IMR-90 (cell line): ENCODE results near the gene ADGRA1. TPM values are rescaled to one million over a fixed set of nuclear protein-coding genes. Genes with fewer than 3 reads are reported as not detected.

Experiments used
- ATAC-seq: fragments of 200-7000 bp; cut with Tn5 transposase; 2 replicates; pipeline ENCODE4 v1.9.1; 2020; ENCODE audit warnings: low read depth, mild to moderate bottlenecking, moderate library complexity
- BruUV-seq: library from RNA; stranded (reverse); fragments of 400-500 nt; replicated peaks from 2 replicates; lab custom pipeline; 2021; lab: Mats Ljungman, UMichigan
- CTCF ChIA-PET: fragments of 300-600 bp; formaldehyde crosslinking; extraction: SDS; loops from one replicate; lab custom pipeline; 2021; ENCODE audit warnings: antibody characterized with exemption; lab: Yijun Ruan, JAX
- POLR2A ChIA-PET: fragments of 300-600 bp; sonication (Branson Sonifier 250); formaldehyde crosslinking; loops from one replicate; lab custom pipeline; 2022; ENCODE audit warnings: antibody characterized with exemption; ENCODE audit not compliant: unreplicated experiment; lab: Charles Lee
- DNase-seq: peaks from one replicate; pipeline ENCODE4 v3.0.0; 2013
- H2AFZ ChIP-seq: replicated peaks from 2 replicates; pipeline ENCODE3; 2013; ENCODE audit warnings: low read length, mild to moderate bottlenecking; ENCODE audit not compliant: poor library complexity
- H2AK5ac ChIP-seq: 2 replicates; pipeline ENCODE4 v1.6.1; 2013; ENCODE audit warnings: low read depth, low read length, inconsistent platforms
- H2AK9ac ChIP-seq: replicated peaks from 2 replicates; pipeline ENCODE3; 2013; ENCODE audit warnings: mild to moderate bottlenecking, low read depth, low read length, moderate library complexity; ENCODE audit not compliant: poor library complexity
- H2BK120ac ChIP-seq: 2 replicates; pipeline ENCODE4 v1.6.1; 2013; ENCODE audit warnings: low read depth, low read length, inconsistent platforms
- H2BK15ac ChIP-seq: 3 replicates; pipeline ENCODE4 v1.6.1; 2013; ENCODE audit warnings: low read depth, low read length, inconsistent platforms
- H2BK20ac ChIP-seq: 2 replicates; pipeline ENCODE4 v1.6.1; 2013; ENCODE audit warnings: low read depth, mild to moderate bottlenecking, inconsistent platforms, low read length, moderate library complexity
- H2BK5ac ChIP-seq: 2 replicates; pipeline ENCODE4 v1.6.1; 2013; ENCODE audit warnings: mild to moderate bottlenecking, low read depth, low read length, inconsistent platforms; ENCODE audit not compliant: poor library complexity, severe bottlenecking
- H3K14ac ChIP-seq: replicated peaks from 2 replicates; pipeline ENCODE4 v1.6.1; 2013; ENCODE audit warnings: low read depth, low read length, inconsistent platforms
- H3K18ac ChIP-seq: 2 replicates; pipeline ENCODE4 v1.6.1; 2013; ENCODE audit warnings: low read depth, low read length, control low read depth
- H3K23ac ChIP-seq: 2 replicates; pipeline ENCODE4 v1.6.1; 2013; ENCODE audit warnings: low read depth, low read length, inconsistent platforms
- H3K27ac ChIP-seq: 2 replicates; pipeline ENCODE4 v1.5.1; 2013; ENCODE audit warnings: mild to moderate bottlenecking, control low read depth, low read length; ENCODE audit not compliant: insufficient read depth
- H3K27me3 ChIP-seq: 2 replicates; pipeline ENCODE4 v1.6.1; 2013; ENCODE audit warnings: low read length; ENCODE audit not compliant: control insufficient read depth, insufficient read depth
- H3K36me3 ChIP-seq: 2 replicates; pipeline ENCODE4 v1.6.1; 2013; ENCODE audit warnings: low read length, mixed read lengths; ENCODE audit not compliant: control insufficient read depth, insufficient read depth
- H3K4ac ChIP-seq: 2 replicates; pipeline ENCODE4 v1.6.1; 2013; ENCODE audit warnings: low read depth, low read length, inconsistent platforms
- H3K4me1 ChIP-seq: 2 replicates; pipeline ENCODE4 v1.6.1; 2013; ENCODE audit warnings: low read length, mixed read lengths; ENCODE audit not compliant: control insufficient read depth, insufficient read depth
- H3K4me2 ChIP-seq: 2 replicates; pipeline ENCODE4 v1.6.1; 2013; ENCODE audit warnings: low read depth, mild to moderate bottlenecking, control low read depth, low read length, moderate library complexity
- H3K4me3 ChIP-seq: 2 replicates; pipeline ENCODE4 v1.5.1; 2013; ENCODE audit warnings: low read depth, mild to moderate bottlenecking, control low read depth, low read length, moderate library complexity; ENCODE audit not compliant: insufficient read depth
- H3K56ac ChIP-seq: 2 replicates; pipeline ENCODE4 v1.6.1; 2013; ENCODE audit warnings: low read length, inconsistent platforms; ENCODE audit not compliant: insufficient read depth; ENCODE audit errors: extremely low read depth
- H3K79me1 ChIP-seq, 2 experiments: 2 replicates each; pipeline ENCODE4 v1.6.1; 2013; ENCODE audit warnings: low read length in 2 of 2, inconsistent platforms in 1 of 2, low read depth in 1 of 2
- H3K9ac ChIP-seq: 2 replicates; pipeline ENCODE4 v1.6.1; 2013; ENCODE audit warnings: low read depth, low read length, control low read depth
- H3K9me1 ChIP-seq: 2 replicates; pipeline ENCODE4 v1.6.1; 2013; ENCODE audit warnings: low read length, inconsistent platforms; ENCODE audit not compliant: insufficient read depth
- H3K9me3 ChIP-seq: 2 replicates; pipeline ENCODE4 v1.6.1; 2013; ENCODE audit warnings: low read length; ENCODE audit not compliant: control insufficient read depth, insufficient read depth
- H4K20me1 ChIP-seq: 2 replicates; pipeline ENCODE4 v1.6.1; 2013; ENCODE audit warnings: low read length, inconsistent platforms; ENCODE audit not compliant: insufficient read depth
- H4K5ac ChIP-seq: 2 replicates; pipeline ENCODE4 v1.6.1; 2013; ENCODE audit warnings: mild to moderate bottlenecking, low read depth, low read length, control low read depth
- H4K8ac ChIP-seq, 2 experiments: 2 replicates each; pipeline ENCODE4 v1.6.1; 2013; ENCODE audit warnings: low read depth in 2 of 2, low read length in 2 of 2, control low read depth in 1 of 2, inconsistent platforms in 1 of 2
- H4K91ac ChIP-seq: 2 replicates; pipeline ENCODE4 v1.6.1; 2013; ENCODE audit warnings: low read depth, low read length, inconsistent platforms; ENCODE audit not compliant: insufficient read depth
- BHLHE40 ChIP-seq: fragments of 150-350 bp; IDR thresholded peaks from 2 replicates; pipeline ENCODE4 v1.6.1; 2016; ENCODE audit warnings: mild to moderate bottlenecking, low read depth, low read length
- CEBPB ChIP-seq: IDR thresholded peaks from 2 replicates; pipeline ENCODE4 v1.6.1; 2012; ENCODE audit warnings: low read depth, low read length, improper control_type of control experiment
- CHD1 ChIP-seq: IDR thresholded peaks from 2 replicates; pipeline ENCODE4 v1.6.1; 2012; ENCODE audit warnings: low read depth, low read length, improper control_type of control experiment
- FOS ChIP-seq: fragments of 150-350 bp; IDR thresholded peaks from 2 replicates; pipeline ENCODE4 v1.6.1; 2016; ENCODE audit warnings: low read depth, low read length
- MAFK ChIP-seq: IDR thresholded peaks from 2 replicates; pipeline ENCODE4 v1.6.1; 2012; ENCODE audit warnings: low read depth, low read length, improper control_type of control experiment
- MAZ ChIP-seq: IDR thresholded peaks from 2 replicates; pipeline ENCODE4 v1.6.1; 2012; ENCODE audit warnings: low read depth, mild to moderate bottlenecking, low read length, improper control_type of control experiment, moderate library complexity, borderline replicate concordance
- MXI1 ChIP-seq: IDR thresholded peaks from 2 replicates; pipeline ENCODE4 v1.6.1; 2012; ENCODE audit warnings: low read depth, mild to moderate bottlenecking, low read length, moderate library complexity, borderline replicate concordance
- NFE2L2 ChIP-seq: fragments of 150-350 bp; IDR thresholded peaks from 2 replicates; pipeline ENCODE4 v1.6.1; 2016; ENCODE audit warnings: low read depth, mild to moderate bottlenecking, low read length
- POLR2A ChIP-seq: IDR thresholded peaks from 2 replicates; pipeline ENCODE4 v1.6.1; 2012; ENCODE audit warnings: mild to moderate bottlenecking, low read depth, low read length
- RAD21 ChIP-seq: IDR thresholded peaks from 2 replicates; pipeline ENCODE4 v1.6.1; 2012; ENCODE audit warnings: low read length, improper control_type of control experiment
- RCOR1 ChIP-seq: IDR thresholded peaks from 2 replicates; pipeline ENCODE4 v1.6.1; 2012; ENCODE audit warnings: mild to moderate bottlenecking, low read length, improper control_type of control experiment; ENCODE audit not compliant: insufficient replicate concordance
- RFX5 ChIP-seq: IDR thresholded peaks from 2 replicates; pipeline ENCODE4 v1.8.0; 2012; ENCODE audit warnings: low read depth, mild to moderate bottlenecking, low read length, moderate library complexity
- WGBS, 2 experiments: methylation state at CpG; one replicate each; pipeline versions ENCODE4 v1.1.5 to v1.1.7; 2013; ENCODE audit warnings: missing lambda C conversion rate in 2 of 2; ENCODE audit not compliant: insufficient read length in 1 of 2; ENCODE audit errors: extremely low coverage in 2 of 2; 5-methylcytosine and 5-hydroxymethylcytosine counted together
- dilution Hi-C: fragments of 300-500 bp; cut with HindIII; formaldehyde crosslinking; loops from one replicate; pipeline ENCODE4 v1.14.3; 2018; ENCODE audit warnings: low sequenced_read_pairs; ENCODE audit not compliant: unreplicated experiment
- in situ Hi-C: fragments of 300-500 bp; cut with MboI; formaldehyde crosslinking; loops from 3 replicates; pipeline ENCODE4 v1.14.3; 2019; ENCODE audit warnings: low sequenced_read_pairs, inconsistent platforms, mixed read lengths
- intact Hi-C: fragments of 100-400 bp; cut with micrococcal nuclease; formaldehyde crosslinking; loops from 2 replicates; pipeline ENCODE4 v1.10.0; 2022
- polyA plus RNA-seq, 3 experiments: library from polyadenylated mRNA; depleted of rRNA; stranded (reverse); fragments of >200 nt; gene quantifications; 2 replicates each; pipeline ENCODE4 v1.2.3, GENCODE V29; 2012; ENCODE audit warnings: low replicate concordance in 1 of 3
- total RNA-seq: library from RNA; depleted of rRNA; stranded (reverse); fragments of >200 nt; gene quantifications from 2 replicates; pipeline ENCODE4 v1.2.3, GENCODE V29; 2012
- TF ChIP-seq, protein P1 (sequence below): fragments of 150-350 bp; IDR thresholded peaks from 2 replicates; pipeline ENCODE4 v1.6.1; 2016; ENCODE audit warnings: low read depth, mild to moderate bottlenecking, low read length, moderate library complexity, borderline replicate concordance
- TF ChIP-seq, protein P2 (sequence below): fragments of 150-350 bp; IDR thresholded peaks from 2 replicates; pipeline ENCODE4 v1.6.1; 2017; ENCODE audit warnings: mild to moderate bottlenecking, antibody characterized with exemption, low read length, low read depth

Gene ADGRA1
- total and polyA plus RNA-seq, 2 of the 4 experiments (the other 2 are of a cell fraction) = not detected

DNA sequence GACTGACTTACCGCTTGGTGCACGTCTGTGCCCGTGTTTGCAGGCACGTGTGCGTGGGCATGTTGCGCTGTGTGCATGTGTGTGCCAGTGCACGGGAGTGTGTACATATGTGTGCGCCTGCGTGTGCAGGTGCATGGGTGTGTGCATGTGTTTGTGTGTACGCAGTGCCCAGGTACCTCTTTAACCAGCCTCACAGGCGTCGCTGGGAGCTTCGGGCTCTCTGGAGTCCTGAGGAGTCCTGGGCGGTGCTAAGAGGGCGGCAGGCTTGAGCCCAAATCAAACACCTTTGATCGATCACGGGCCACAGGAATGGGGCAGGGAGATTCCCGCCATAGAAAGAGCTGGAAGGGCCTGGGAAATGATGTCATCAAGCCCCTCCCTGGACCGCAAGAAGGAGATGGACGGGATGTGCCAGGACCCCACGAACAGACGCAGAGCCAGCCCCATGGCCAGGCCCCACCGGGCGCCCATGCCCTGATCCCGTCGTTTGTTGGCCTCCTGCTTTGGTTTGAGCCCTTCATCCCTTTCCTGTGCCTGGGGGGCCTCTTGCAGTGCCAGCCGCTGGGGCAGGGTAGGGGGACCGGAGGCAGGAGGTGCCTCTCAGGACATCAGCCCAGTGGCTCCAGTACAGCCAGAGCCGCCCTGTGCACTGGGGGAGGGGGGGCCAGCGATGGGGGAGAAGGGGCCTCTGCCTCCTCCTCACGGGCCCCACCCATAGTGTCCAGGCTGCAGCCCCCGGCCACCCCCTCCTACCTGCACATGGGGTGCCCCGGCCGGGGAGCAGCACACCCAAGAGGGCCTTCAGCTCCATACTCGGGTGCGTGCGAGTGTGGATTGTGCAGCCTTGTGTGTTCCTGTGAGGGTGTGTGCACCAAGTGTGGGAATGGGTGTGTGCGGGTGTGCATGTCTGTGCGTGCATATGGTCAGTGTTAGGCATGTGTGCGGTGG is 78.1 kb downstream of the ADGRA1 start:
- TF ChIP-seq MXI1 = no peak
- TF ChIP-seq, protein P1, sequence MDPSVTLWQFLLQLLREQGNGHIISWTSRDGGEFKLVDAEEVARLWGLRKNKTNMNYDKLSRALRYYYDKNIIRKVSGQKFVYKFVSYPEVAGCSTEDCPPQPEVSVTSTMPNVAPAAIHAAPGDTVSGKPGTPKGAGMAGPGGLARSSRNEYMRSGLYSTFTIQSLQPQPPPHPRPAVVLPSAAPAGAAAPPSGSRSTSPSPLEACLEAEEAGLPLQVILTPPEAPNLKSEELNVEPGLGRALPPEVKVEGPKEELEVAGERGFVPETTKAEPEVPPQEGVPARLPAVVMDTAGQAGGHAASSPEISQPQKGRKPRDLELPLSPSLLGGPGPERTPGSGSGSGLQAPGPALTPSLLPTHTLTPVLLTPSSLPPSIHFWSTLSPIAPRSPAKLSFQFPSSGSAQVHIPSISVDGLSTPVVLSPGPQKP = no peak
- no peak for TF ChIP-seq FOS
- TF ChIP-seq NFE2L2 = no peak
- no peak for TF ChIP-seq RAD21
- no peak for TF ChIP-seq MAZ
- TF ChIP-seq CEBPB = no peak
- no peak for TF ChIP-seq RFX5
- TF ChIP-seq POLR2A = no peak
- no peak for TF ChIP-seq CHD1
- TF ChIP-seq MAFK = no peak
- TF ChIP-seq, protein P2, sequence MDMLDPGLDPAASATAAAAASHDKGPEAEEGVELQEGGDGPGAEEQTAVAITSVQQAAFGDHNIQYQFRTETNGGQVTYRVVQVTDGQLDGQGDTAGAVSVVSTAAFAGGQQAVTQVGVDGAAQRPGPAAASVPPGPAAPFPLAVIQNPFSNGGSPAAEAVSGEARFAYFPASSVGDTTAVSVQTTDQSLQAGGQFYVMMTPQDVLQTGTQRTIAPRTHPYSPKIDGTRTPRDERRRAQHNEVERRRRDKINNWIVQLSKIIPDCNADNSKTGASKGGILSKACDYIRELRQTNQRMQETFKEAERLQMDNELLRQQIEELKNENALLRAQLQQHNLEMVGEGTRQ = no peak
- TF ChIP-seq RCOR1 = no peak
- TF ChIP-seq BHLHE40 = no peak
- H4K20me1 ChIP-seq = no peaks in the 10 kb centered on the region
- H3K4me1 ChIP-seq = peaks cover 4% of the 10 kb centered on the region; the same call in 1 of the 2 replicates
- no peak overlapping the region for H4K8ac ChIP-seq
- 96% methylated on average over 10 of the region's 40 CpGs; no CpG with 5 or more reads in 1 of the 2 experiments for WGBS, 2 experiments
- no peak overlapping the region for H3K4ac ChIP-seq
- H4K91ac ChIP-seq = no peak overlapping the region
- no peak overlapping the region for H2BK15ac ChIP-seq
- peaks cover 4% of the 10 kb centered on the region for H3K36me3 ChIP-seq
- no peak overlapping the region for H2BK120ac ChIP-seq
- dilution Hi-C loops (no loop called here), in situ Hi-C loops (no loop called here), intact Hi-C loops (no loop called here)
- H2AK9ac ChIP-seq = no peak overlapping the region
- no peaks in the 10 kb centered on the region for H3K9me3 ChIP-seq
- H2BK20ac ChIP-seq = no peak overlapping the region
- no peak for DNase-seq
- no peaks in the 10 kb centered on the region for H3K27me3 ChIP-seq
- no peak overlapping the region for H3K14ac ChIP-seq
- no TSS peak for BruUV-seq
- no peaks in the 10 kb centered on the region for H3K79me1 ChIP-seq
- H3K56ac ChIP-seq = no peak overlapping the region
- no peak overlapping the region for H2AFZ ChIP-seq
- CTCF ChIA-PET = no interaction called here
- no peak overlapping the region for H3K23ac ChIP-seq
- H3K9me1 ChIP-seq = no peaks in the 10 kb centered on the region; the same call in 1 of the 2 replicates
- H3K18ac ChIP-seq = no peak overlapping the region
- no peak for ATAC-seq
- POLR2A ChIA-PET = no interaction called here
- no peak overlapping the region for H2AK5ac ChIP-seq
- no peak overlapping the region for H4K5ac ChIP-seq
- H3K27ac ChIP-seq = no peak overlapping the region
- H3K4me3 ChIP-seq = no peak overlapping the region
- H3K9ac ChIP-seq = no peak overlapping the region
- no peak overlapping the region for H3K4me2 ChIP-seq
- no peak overlapping the region for H2BK5ac ChIP-seq
